Duodenal mucosa (tissue), 2 donors: ENCODE results near the gene SRCIN1.
"Not testable (repeated sequence)": the region's sequence is repeated elsewhere in the genome, so short reads cannot be mapped to it uniquely, and the experiment has no call there.

Source experiments
- H3K27ac ChIP-seq: one replicate; pipeline ENCODE4 v1.7.0; 2013; ENCODE audit warnings: low read depth, low read length
- H3K27me3 ChIP-seq, 2 donors: one replicate each; pipeline ENCODE4 v1.7.0; 2013; ENCODE audit warnings: low read length in 2 of 2, control low read depth in 1 of 2; ENCODE audit not compliant: insufficient read depth in 2 of 2, control insufficient read depth in 1 of 2
- H3K36me3 ChIP-seq, 2 donors: one replicate each; pipeline ENCODE4 v1.7.0; 2013; ENCODE audit warnings: low read length in 2 of 2, control low read depth in 1 of 2; ENCODE audit not compliant: insufficient read depth in 2 of 2, control insufficient read depth in 1 of 2
- H3K4me1 ChIP-seq, 2 donors: one replicate each; pipeline ENCODE4 v1.7.0; 2013; ENCODE audit warnings: low read length in 2 of 2, control low read depth in 1 of 2; ENCODE audit not compliant: insufficient read depth in 2 of 2, control insufficient read depth in 1 of 2
- H3K4me3 ChIP-seq, 2 donors: one replicate each; pipeline ENCODE4 v1.7.0; 2013; ENCODE audit warnings: low read length in 2 of 2, low read depth in 1 of 2
- H3K9ac ChIP-seq, 2 donors: one replicate each; pipeline ENCODE4 v1.7.0; 2013; ENCODE audit warnings: low read length in 2 of 2, low read depth in 1 of 2
- H3K9me3 ChIP-seq, 2 donors: one replicate each; pipeline ENCODE4 v1.7.0; 2013; ENCODE audit warnings: low read length in 2 of 2, control low read depth in 1 of 2; ENCODE audit not compliant: control insufficient read depth in 1 of 2

SRCIN1 gene

GRCh38 chr17:38628441-38628840 lies 22.7 kb upstream of the SRCIN1 start:
- Histone ChIP-seq H3K9ac (no peak overlapping the region), H3K36me3 (no peaks in the 10 kb centered on the region), H3K4me1 (no peaks in the 10 kb centered on the region), H3K9me3 (no peaks in the 10 kb centered on the region), H3K27ac (no peak overlapping the region), H3K27me3 (no peaks in the 10 kb centered on the region), H3K4me3 (no peak overlapping the region)

DNA sequence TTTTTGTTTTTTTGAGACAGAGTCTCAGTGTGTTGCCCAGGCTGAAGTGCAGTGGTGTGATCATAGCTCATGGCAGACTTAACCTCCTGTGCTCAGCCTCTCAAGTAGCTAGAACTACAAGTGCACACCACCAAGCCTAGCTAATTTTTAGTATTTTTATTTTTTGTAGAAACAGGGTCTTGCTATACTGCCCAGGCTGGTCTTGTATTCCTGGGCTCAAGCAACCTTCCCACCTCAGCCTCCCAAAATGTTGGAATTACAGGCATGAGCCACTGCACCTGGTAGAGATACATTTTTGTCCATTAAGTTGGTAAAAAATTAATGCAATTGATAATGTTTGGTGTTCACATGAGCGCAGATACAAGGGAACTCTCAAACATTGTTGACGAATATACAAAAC lies 22.2 kb upstream of the SRCIN1 start:
- Histone ChIP-seq H3K36me3 (no peaks in the 10 kb centered on the region), H3K27me3 (no peaks in the 10 kb centered on the region), H3K27ac (no peak overlapping the region), H3K9ac (no peak overlapping the region), H3K9me3 (no peaks in the 10 kb centered on the region), H3K4me3 (no peak overlapping the region), H3K4me1 (no peaks in the 10 kb centered on the region)

DNA sequence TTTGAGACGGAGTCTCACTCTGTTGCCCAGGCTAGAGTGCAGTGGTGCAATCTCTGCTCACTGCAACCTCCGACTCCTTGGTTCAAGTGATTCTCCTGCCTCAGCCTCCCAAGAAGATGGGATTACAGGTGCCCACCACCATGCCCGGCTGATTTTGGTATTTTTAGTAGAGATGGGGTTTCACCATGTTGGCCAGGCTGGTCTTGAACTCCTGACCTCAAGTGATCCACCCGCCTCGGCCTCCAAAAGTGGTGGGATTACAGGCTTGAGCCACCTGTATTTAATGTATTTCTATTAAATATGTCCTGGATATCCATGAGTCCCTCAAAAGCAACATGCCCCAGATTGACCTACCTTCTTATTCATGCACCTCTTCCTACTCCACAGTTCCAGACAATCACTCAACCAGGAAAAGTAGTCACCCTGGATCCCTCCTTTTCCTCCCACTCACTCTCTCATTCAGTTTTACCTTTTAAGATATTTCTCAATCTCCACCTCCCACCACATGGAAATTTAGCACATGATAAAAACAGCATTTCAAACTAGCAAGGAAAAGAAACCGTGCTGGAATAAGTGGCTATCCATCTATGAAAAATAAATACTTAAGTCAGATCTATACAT lies 21.0 kb upstream of the SRCIN1 start:
- not testable (repeated sequence) for H3K4me3 ChIP-seq, H3K27ac ChIP-seq, H3K9me3 ChIP-seq, H3K27me3 ChIP-seq, H3K9ac ChIP-seq, H3K4me1 ChIP-seq, H3K36me3 ChIP-seq

DNA sequence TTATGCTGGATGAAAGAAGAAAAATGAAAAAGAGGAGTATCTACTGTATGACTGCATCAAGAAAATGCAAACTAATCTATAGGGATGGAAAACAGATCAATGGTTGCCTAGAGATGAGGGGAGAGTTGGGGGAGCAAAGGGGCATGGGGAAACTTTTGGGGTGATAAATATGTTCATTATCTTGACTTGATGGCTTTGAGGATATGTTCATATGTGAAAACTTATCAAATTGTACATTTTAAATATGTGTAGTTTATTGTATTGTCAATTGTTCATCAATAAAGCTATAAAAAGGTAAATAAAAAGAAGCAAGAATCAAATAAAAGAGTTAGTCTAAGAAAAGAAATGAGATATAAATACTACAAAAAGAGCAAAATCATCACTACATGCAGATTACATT lies 19.7 kb upstream of the SRCIN1 start:
- Histone ChIP-seq H3K9me3 (no peaks in the 10 kb centered on the region), H3K27me3 (peaks cover 0 to 3% of the 10 kb centered on the region in 2 donors), H3K9ac (no peak overlapping the region), H3K4me1 (no peaks in the 10 kb centered on the region), H3K27ac (no peak overlapping the region), H3K36me3 (no peaks in the 10 kb centered on the region), H3K4me3 (no peak overlapping the region)

GRCh38 chr17:38624782-38625355 lies 19.1 kb upstream of the SRCIN1 start:
- not testable (repeated sequence) for H3K27me3 ChIP-seq, H3K9ac ChIP-seq, H3K27ac ChIP-seq, H3K4me3 ChIP-seq, H3K9me3 ChIP-seq, H3K36me3 ChIP-seq, H3K4me1 ChIP-seq

DNA sequence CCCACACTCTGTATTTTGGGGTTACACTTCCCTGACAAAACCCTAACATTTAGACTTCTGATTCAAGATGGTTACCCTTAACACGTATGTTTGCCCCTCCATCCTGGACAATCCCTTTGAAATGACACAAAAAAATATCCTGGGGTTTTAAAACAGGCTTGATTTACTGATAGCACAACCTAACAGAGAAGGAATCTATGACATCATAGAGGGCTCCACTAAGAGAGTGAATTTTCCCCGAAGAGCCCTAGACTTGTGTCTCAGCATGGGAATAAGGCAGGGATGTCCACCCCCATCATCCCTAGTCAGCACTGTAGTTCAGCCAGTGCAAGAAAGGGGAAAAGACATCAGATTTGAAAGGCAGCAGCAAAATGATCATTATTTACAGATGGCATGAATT lies 15.8 kb upstream of the SRCIN1 start:
- Histone ChIP-seq H3K4me1 (peaks cover 0 to 8% of the 10 kb centered on the region in 2 donors), H3K4me3 (no peak overlapping the region), H3K9me3 (no peaks in the 10 kb centered on the region), H3K27me3 (peaks cover 0 to 3% of the 10 kb centered on the region in 2 donors), H3K9ac (no peak overlapping the region), H3K27ac (no peak overlapping the region), H3K36me3 (no peaks in the 10 kb centered on the region)

DNA sequence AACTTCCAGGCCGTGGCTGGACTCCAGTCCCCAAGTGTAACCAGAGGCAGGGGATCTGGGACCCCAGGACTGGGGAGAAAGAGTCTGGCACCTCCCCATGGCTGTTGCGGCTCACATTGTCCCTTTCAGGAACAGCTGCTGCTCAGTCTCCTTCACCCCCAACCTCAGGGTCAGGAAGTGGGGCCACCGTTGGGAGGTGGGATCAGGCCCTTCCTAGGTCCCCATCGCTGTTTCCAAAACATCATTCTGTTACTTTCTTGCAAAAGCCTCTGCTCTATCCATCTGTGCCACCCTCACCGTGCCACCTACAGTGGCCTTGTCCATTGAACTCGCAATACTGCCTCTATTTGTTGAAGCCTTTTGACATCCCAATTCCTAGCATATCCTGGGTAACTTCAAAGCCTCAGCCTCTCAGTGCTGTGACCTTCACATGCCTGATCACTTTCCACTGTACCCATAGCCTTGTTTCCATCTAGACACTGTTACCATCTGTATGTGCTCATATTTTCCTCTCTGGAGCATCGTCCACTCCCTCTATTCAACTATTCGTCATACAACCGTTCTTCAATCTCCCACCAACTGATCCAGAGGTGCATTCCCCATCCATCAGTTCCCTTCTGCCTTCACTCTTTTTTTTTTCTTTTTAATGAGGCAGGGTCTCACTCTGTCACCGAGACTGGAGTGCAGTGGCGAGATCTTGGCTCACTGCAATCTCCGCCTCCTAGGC lies 15.0 kb upstream of the SRCIN1 start:
- Histone ChIP-seq H3K27ac (no peak overlapping the region), H3K36me3 (no peaks in the 10 kb centered on the region), H3K9ac (no peak overlapping the region), H3K4me1 (peaks cover 0 to 8% of the 10 kb centered on the region in 2 donors), H3K9me3 (no peaks in the 10 kb centered on the region), H3K4me3 (no peak overlapping the region), H3K27me3 (peaks cover 0 to 3% of the 10 kb centered on the region in 2 donors)

DNA sequence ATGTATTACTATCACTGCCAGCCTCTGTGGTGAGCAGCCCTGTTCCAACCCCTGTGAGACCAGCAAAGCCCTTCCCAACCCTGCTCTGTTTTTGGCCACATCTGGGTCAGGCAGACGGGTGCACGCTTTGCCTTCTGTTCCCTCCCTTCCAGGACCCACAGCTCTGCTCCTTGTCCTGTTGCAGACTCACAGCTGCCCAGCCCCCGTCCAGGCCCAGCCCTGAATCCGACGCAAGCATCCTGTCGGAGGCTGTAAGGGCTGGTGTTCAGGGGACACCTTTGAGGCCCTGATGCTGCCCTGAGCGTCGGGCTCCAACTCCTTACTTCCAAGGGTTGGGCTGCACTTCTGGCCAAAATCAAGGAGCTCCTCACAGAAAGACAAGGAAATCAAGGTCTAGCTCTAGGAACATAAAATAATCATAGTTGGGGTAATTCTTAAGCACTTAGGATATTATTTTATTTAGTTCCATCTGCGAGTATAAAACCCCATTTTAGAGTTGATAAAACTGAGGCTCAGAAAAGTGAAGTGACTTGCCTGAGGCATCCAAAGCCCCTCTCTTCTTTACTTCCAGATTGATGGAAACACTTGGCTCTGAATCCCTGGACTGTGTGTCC lies 14.3 kb upstream of the SRCIN1 start:
- H3K36me3 ChIP-seq = no peaks in the 10 kb centered on the region
- H3K4me1 ChIP-seq = peaks cover 0 to 8% of the 10 kb centered on the region in 2 donors
- H3K4me3 ChIP-seq = no peak overlapping the region
- no peak overlapping the region for H3K27ac ChIP-seq
- H3K9me3 ChIP-seq = no peaks in the 10 kb centered on the region
- H3K9ac ChIP-seq = no peak overlapping the region
- H3K27me3 ChIP-seq = peaks cover 0 to 3% of the 10 kb centered on the region in 2 donors

GRCh38 chr17:38619451-38619795 lies 13.7 kb upstream of the SRCIN1 start:
- Histone ChIP-seq H3K27ac (no peak overlapping the region), H3K9ac (no peak overlapping the region), H3K36me3 (no peaks in the 10 kb centered on the region), H3K9me3 (no peaks in the 10 kb centered on the region), H3K4me1 (peaks cover under 1 to 8% of the 10 kb centered on the region in 2 donors), H3K4me3 (no peak overlapping the region), H3K27me3 (peaks cover 0 to 3% of the 10 kb centered on the region in 2 donors)
